Aorta (tissue), 5 donors: ENCODE measurements around the gene MYB. TPM values are rescaled to one million over a fixed set of nuclear protein-coding genes. Genes with fewer than 3 reads are reported as not detected.

Source experiments
- ATAC-seq: fragments of 200-7000 bp; cut with Tn5 transposase; one replicate; pipeline ENCODE4 v1.9.1; 2022; ENCODE audit warnings: moderate library complexity; ENCODE audit not compliant: low FRiP score
- DNase-seq, 2 donors: peaks; one replicate each; pipeline ENCODE4 v3.0.0-alpha.2; 2020
- H3K27ac ChIP-seq, 2 donors: one replicate each; pipeline ENCODE4 v1.5.1; 2013; ENCODE audit warnings: low read length in 2 of 2, mild to moderate bottlenecking in 2 of 2, moderate library complexity in 2 of 2, control low read depth in 1 of 2, inconsistent platforms in 1 of 2, low read depth in 1 of 2
- H3K27me3 ChIP-seq, 2 donors: one replicate each; pipeline ENCODE4 v1.6.1; 2013; ENCODE audit warnings: control low read depth in 1 of 2, low read length in 1 of 2, mild to moderate bottlenecking in 1 of 2, moderate library complexity in 1 of 2; ENCODE audit not compliant: insufficient read depth in 2 of 2, control insufficient read depth in 1 of 2
- H3K36me3 ChIP-seq, 2 donors: one replicate each; pipeline ENCODE4 v1.6.1; 2013; ENCODE audit warnings: control low read depth in 1 of 2, low read length in 1 of 2, mild to moderate bottlenecking in 1 of 2; ENCODE audit not compliant: insufficient read depth in 2 of 2, control insufficient read depth in 1 of 2
- H3K4me1 ChIP-seq, 2 donors: one replicate each; pipeline ENCODE4 v1.6.1; 2013; ENCODE audit warnings: low read length in 2 of 2, control low read depth in 1 of 2, mild to moderate bottlenecking in 1 of 2, moderate library complexity in 1 of 2; ENCODE audit not compliant: insufficient read depth in 2 of 2, control insufficient read depth in 1 of 2
- H3K4me3 ChIP-seq, 2 donors: one replicate each; pipeline ENCODE4 v1.5.1; 2013; ENCODE audit warnings: low read length in 2 of 2, control low read depth in 1 of 2, mild to moderate bottlenecking in 1 of 2
- H3K9me3 ChIP-seq: one replicate; pipeline ENCODE4 v1.6.1; 2013; ENCODE audit warnings: mild to moderate bottlenecking, low read length; ENCODE audit not compliant: control insufficient read depth
- WGBS, 2 donors: extraction: QIAGEN DNeasy Blood & Tissue Kit; methylation state at CpG; one replicate each; pipeline ENCODE4 v1.1.7; 2013; 5-methylcytosine and 5-hydroxymethylcytosine counted together
- intact Hi-C, 2 donors: fragments of 100-400 bp; cut with DNase I; formaldehyde crosslinking; loops; one replicate each; pipeline versions ENCODE4 v1.14.2 to v1.15.0; 2022
- polyA plus RNA-seq, 2 donors: library from polyadenylated mRNA; stranded (reverse); fragments of 200-250 nt; gene quantifications; one replicate each; pipeline ENCODE4 v1.2.3, GENCODE V29; 2013
- total RNA-seq, 2 donors: library from RNA; stranded (reverse); fragmentation: NEBNext Ultra II Directional; extraction: Animal tissue kit (Norgen Biotek cat#: 25700); gene quantifications; one replicate each; pipeline ENCODE4 v1.2.1, GENCODE V29; 2021
- donor health status: healthy with polysubstance abuse.
- donor health status: Bipolar disorder and iron deficiency.
- donor health status: DM: no; HTN: no; CAD: no.
- donor health status: DM: no; HTN: no; CAD: no.
- donor health status: DM: yes; HTN: yes; CAD: no.

MYB gene
- total and polyA plus RNA-seq, 4 donors: 0.87 to 2.8 TPM; not detected in 2

DNA sequence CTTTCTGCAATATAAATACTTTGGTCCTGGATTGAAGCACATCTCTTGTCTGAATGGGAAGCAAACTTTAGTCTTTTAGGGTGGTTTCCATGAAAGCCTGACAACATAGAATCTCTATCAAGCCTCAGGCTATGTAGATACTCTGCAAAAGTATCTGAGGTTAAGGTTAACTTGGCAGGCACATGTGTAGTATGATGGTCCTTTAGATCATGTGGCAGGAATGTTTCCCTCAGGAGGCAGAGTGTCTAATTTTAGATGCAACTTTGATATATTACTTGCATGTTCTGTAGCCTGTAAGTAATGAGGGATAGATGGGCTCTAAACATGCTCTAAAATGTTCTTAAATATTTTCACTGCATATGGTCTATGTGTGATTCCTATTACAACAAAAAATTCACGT lies 8.2 kb downstream of the MYB start:
- no peaks in the 10 kb centered on the region for H3K36me3 ChIP-seq
- no peaks in the 10 kb centered on the region for H3K27me3 ChIP-seq
- H3K9me3 ChIP-seq: no peaks in the 10 kb centered on the region
- intact Hi-C loops: no loop called here
- 32 to 37% methylated on average over 1 of the region's 1 CpG for WGBS, 2 donors
- H3K27ac ChIP-seq: no peak overlapping the region
- DNase-seq (no peak), ATAC-seq (no peak)
- no peaks in the 10 kb centered on the region for H3K4me1 ChIP-seq
- no peak overlapping the region for H3K4me3 ChIP-seq

DNA sequence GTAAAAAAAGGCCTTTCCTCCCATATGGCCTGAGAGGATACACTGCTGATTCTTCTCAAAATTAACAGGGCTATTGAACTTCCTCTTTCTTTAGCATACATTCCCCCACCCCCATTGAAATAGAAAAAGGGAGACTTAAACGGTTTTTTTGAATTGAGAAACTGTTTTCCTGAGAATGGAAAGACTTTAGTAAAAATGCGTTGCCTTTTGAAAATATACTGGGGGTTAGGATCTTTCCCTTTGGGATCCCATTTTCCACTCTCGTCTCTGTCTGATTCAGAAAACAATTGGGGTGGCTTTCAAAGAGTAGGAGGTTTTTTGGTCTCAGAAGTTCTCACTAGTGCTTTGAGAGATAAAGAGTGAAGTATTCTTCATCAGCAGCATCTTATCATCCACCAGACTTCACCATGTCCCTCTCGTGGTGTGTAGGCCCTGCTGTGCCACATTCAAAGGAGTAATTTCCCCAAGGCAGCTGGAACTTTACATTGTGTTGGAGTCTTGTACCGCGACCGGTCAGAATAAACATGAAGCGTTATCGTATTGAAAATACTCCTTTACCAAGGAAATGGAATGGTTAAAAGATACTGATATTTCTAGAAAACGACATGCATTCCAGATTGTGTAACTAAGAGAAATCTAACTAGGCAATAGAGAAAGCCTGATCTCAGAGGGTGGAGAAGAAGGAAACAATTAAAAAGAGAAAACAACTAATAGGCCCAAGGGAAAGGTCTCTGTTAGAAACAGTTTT lies 10.6 kb downstream of the MYB start:
- Histone ChIP-seq H3K27me3 (no peaks in the 10 kb centered on the region), H3K36me3 (no peaks in the 10 kb centered on the region), H3K4me1 (no peaks in the 10 kb centered on the region), H3K27ac (no peak overlapping the region), H3K4me3 (no peak overlapping the region), H3K9me3 (no peaks in the 10 kb centered on the region)
- intact Hi-C loops: no loop called here
- DNase-seq: no peak
- no peak for ATAC-seq
- WGBS, 2 donors: 91 to 92% methylated on average over 10 of the region's 10 CpGs

DNA sequence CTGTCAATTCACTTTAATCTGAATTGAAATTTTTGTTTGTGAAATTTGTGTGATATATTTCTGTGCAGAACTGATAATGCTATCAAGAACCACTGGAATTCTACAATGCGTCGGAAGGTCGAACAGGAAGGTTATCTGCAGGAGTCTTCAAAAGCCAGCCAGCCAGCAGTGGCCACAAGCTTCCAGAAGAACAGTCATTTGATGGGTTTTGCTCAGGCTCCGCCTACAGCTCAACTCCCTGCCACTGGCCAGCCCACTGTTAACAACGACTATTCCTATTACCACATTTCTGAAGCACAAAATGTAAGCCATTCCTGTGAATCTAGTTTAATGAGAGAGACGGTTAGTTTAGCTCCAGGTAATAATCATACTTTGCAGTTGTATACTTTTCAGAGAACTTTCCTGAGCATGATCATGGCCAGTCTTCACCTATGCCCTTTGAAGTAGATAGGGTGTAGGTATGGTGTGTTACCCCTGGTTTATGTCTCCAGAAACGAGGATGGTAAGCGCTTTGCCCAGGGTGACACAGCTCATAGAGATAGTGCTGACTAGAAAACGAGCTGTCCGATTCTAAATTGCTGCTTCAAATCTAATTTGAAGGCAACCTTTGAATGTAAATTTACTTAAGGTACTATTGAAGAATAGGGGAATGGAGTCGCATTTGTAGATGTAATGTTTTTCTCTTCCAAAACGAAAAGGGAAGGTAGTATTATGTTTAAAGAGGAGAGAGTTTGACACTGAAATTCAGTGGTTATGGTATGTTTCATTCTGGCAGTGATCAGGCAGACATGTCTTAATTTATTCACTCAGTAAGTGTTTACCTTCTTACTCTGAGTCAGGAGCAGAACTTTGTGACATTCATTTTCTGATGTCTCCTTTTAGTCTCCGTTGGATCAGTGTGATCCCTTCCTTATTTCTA lies 11.4 kb downstream of the MYB start:
- Histone ChIP-seq H3K36me3 (no peaks in the 10 kb centered on the region), H3K27me3 (no peaks in the 10 kb centered on the region), H3K4me1 (no peaks in the 10 kb centered on the region), H3K9me3 (no peaks in the 10 kb centered on the region), H3K4me3 (no peak overlapping the region), H3K27ac (no peak overlapping the region)
- ATAC-seq (no peak), DNase-seq (no peak)
- 87% methylated on average over 13 of the region's 13 CpGs for WGBS, 2 donors
- intact Hi-C loops: no loop called here

DNA sequence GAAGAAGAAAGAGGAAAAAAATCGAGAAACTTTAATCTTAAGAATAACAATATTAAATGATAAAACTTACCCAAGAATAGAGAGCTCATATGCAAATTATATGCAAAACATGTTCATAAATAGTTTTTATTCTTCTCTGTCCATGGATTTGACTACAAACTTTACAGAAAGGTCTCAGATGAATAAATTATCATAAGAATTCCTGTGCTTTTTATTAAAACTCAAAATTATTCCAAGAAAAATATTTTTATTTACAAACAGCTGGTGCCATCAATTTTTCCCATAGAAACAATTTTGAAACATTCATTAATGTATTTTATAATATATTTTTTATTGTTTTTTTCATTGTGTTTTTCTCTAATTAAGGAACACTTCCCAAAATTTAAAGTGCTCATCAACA lies 12.1 kb downstream of the MYB start:
- intact Hi-C loops: no loop called here
- 65 to 72% methylated on average over 1 of the region's 1 CpG for WGBS, 2 donors
- no peak overlapping the region for H3K4me3 ChIP-seq
- H3K36me3 ChIP-seq: no peaks in the 10 kb centered on the region
- H3K9me3 ChIP-seq: no peaks in the 10 kb centered on the region
- no peak overlapping the region for H3K27ac ChIP-seq
- H3K4me1 ChIP-seq: no peaks in the 10 kb centered on the region
- DNase-seq (no peak), ATAC-seq (no peak)
- H3K27me3 ChIP-seq: no peaks in the 10 kb centered on the region

DNA sequence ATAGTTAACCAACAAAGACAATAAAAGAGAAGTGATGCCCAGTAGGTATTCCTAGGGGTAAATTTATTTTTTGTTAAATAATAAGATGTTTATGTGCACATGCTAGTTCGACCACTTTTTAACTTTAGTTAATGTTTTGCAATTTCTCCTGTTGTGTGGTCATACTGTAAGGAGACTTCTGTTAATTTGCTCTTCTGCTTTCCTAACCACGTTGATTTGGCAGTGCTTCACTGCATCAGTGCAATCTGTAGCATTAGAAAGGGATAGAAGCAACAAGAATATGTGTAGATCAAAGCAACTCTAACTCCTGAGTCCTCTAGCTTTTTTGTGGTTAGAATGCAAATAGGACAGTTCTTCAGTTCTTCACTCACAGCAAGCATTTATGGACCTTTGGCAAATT lies 13.9 kb downstream of the MYB start:
- DNase-seq (no peak), ATAC-seq (no peak)
- intact Hi-C loops: no loop called here
- no peak overlapping the region for H3K27ac ChIP-seq
- H3K9me3 ChIP-seq: no peaks in the 10 kb centered on the region
- H3K4me1 ChIP-seq: no peaks in the 10 kb centered on the region
- no peak overlapping the region for H3K4me3 ChIP-seq
- WGBS, 2 donors: 86 to 87% methylated on average over 2 of the region's 2 CpGs
- H3K27me3 ChIP-seq: no peaks in the 10 kb centered on the region
- no peaks in the 10 kb centered on the region for H3K36me3 ChIP-seq

DNA sequence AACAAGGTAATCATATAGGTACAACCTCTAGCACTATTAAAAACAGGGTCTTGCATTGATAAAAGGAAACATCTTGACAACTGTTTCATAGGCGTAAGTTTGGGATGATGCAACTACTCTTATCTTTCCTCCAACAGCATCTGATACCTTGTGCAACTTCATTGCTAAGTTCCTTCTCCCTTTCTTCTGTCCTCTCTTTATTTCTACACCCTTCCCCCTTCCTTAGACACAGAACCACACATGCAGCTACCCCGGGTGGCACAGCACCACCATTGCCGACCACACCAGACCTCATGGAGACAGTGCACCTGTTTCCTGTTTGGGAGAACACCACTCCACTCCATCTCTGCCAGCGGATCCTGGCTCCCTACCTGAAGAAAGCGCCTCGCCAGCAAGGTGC lies 14.4 kb downstream of the MYB start:
- DNase-seq (no peak), ATAC-seq (no peak)
- 92 to 93% methylated on average over 6 of the region's 6 CpGs for WGBS, 2 donors
- Histone ChIP-seq H3K4me3 (no peak overlapping the region), H3K27ac (no peak overlapping the region), H3K4me1 (no peaks in the 10 kb centered on the region), H3K9me3 (no peaks in the 10 kb centered on the region), H3K36me3 (no peaks in the 10 kb centered on the region), H3K27me3 (no peaks in the 10 kb centered on the region)
- intact Hi-C loops: no loop called here

DNA sequence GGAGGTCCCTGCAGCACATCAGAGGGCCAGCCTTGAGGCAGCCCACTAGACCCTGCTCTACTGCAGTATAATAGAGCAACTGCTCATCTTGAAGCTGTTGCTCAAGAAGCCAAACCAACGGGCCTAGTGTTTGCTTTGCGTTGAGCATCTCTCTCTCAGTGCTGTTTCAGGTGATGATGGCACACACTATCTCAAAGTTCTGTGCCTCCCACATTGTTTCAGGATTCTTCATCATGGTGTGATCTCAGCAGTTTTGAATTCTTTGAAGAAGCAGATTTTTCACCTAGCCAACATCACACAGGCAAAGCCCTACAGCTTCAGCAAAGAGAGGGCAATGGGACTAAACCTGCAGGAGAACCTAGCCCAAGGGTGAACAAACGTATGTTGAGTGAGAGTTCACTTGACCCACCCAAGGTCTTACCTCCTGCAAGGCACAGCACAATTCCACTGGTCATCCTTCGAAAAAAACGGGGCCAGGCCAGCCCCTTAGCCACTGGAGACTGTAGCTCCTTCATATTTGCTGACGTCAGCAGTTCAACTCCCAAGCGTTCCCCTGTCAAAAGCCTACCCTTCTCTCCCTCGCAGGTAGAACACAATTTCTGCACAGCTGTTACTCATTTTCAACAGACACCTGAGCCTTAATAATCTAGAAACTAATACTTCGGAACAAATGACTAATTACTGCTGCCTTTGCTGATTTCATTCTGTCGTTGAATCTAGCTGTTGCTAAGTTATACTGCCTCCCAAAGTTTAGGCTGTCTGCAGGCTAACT lies 15.8 kb downstream of the MYB start:
- Histone ChIP-seq H3K4me3 (no peak overlapping the region), H3K27me3 (no peaks in the 10 kb centered on the region), H3K9me3 (no peaks in the 10 kb centered on the region), H3K36me3 (no peaks in the 10 kb centered on the region), H3K27ac (no peak overlapping the region), H3K4me1 (no peaks in the 10 kb centered on the region)
- intact Hi-C loops: no loop called here
- no peak for ATAC-seq
- no peak for DNase-seq
- WGBS, 2 donors: 60 to 61% methylated on average over 10 of the region's 10 CpGs

DNA sequence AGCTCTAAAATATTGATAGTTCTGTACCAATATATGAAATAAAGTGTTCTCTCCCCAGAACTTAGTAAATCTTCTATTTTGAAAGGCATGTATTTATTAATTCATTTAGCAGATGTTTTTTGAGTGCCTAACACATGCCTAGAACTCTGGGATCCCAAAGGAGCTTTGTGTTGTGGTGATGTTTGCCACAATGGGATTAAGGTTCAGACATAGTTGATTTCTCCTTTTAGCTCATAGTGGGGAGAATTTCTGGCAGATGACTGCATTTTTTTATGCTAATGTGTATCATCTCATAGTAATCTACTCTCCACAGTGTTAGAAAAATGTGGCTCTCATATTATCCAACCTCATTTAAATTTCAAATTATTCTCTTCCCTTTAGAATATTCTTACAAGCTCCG lies 21.7 kb downstream of the MYB start:
- 82 to 92% methylated on average over 1 of the region's 1 CpG for WGBS, 2 donors
- ATAC-seq (no peak), DNase-seq (no peak)
- intact Hi-C loops: no loop called here
- Histone ChIP-seq H3K4me3 (no peak overlapping the region), H3K9me3 (no peaks in the 10 kb centered on the region), H3K4me1 (no peaks in the 10 kb centered on the region), H3K36me3 (no peaks in the 10 kb centered on the region), H3K27me3 (no peaks in the 10 kb centered on the region), H3K27ac (no peak overlapping the region)
